Colonic mucosa (tissue), 4 donors: ENCODE results near the gene OR4S2. TPM values are rescaled to one million over a fixed set of nuclear protein-coding genes. Genes with fewer than 3 reads are reported as not detected.

ENCODE experiments used
- DNase-seq: peaks from one replicate; pipeline ENCODE4 v3.0.0-alpha.2; 2020
- H3K27ac ChIP-seq: fragments of 200-600 bp; one replicate; pipeline ENCODE4 v1.8.0; 2021
- H3K27me3 ChIP-seq: fragments of 200-600 bp; one replicate; pipeline ENCODE4 v1.8.0; 2021
- H3K36me3 ChIP-seq: fragments of 200-600 bp; one replicate; pipeline ENCODE4 v1.8.0; 2021
- H3K4me1 ChIP-seq: fragments of 200-600 bp; one replicate; pipeline ENCODE4 v1.8.0; 2021; ENCODE audit warnings: mild to moderate bottlenecking
- H3K4me3 ChIP-seq: fragments of 200-600 bp; one replicate; pipeline ENCODE4 v1.8.0; 2021
- H3K9ac ChIP-seq, 2 donors: one replicate each; pipeline ENCODE4 v1.7.0; 2013; ENCODE audit warnings: control low read depth in 2 of 2, low read depth in 2 of 2, low read length in 2 of 2
- H3K9me3 ChIP-seq: fragments of 200-600 bp; one replicate; pipeline ENCODE4 v1.8.0; 2021
- CTCF ChIP-seq: fragments of 200-600 bp; IDR thresholded peaks from one replicate; pipeline ENCODE4 v1.8.0; 2022; ENCODE audit warnings: antibody characterized with exemption, mild to moderate bottlenecking
- intact Hi-C: fragments of 100-400 bp; cut with DNase I; formaldehyde crosslinking; loops from one replicate; pipeline ENCODE4 v1.14.1; 2022
- total RNA-seq, 2 donors: library from RNA; stranded (reverse); fragmentation: NEBNext Ultra II Directional in 1 of 2; extraction: Animal tissue kit (Norgen Biotek cat#: 25700) in 1 of 2; gene quantifications; one replicate each; pipeline ENCODE4 v1.2.1, GENCODE V29; 2021
- donor health status: healthy.
- donor health status: DM: no; HTN: no; CAD: no.
- donor health status: DM: no; HTN: no; CAD: no.

OR4S2 gene
- total RNA-seq, 2 donors from 2014 or later: not detected

GRCh38 chr11:55673860-55674259 is 25.7 kb downstream of the OR4S2 start:
- H3K4me3 ChIP-seq: no peak overlapping the region
- no peak overlapping the region for H3K9ac ChIP-seq
- DNase-seq: no peak
- H3K36me3 ChIP-seq: no peaks in the 10 kb centered on the region
- no peak overlapping the region for H3K27ac ChIP-seq
- H3K27me3 ChIP-seq: no peaks in the 10 kb centered on the region
- H3K9me3 ChIP-seq: no peaks in the 10 kb centered on the region
- intact Hi-C loops: loop anchor here (10.0 kb wide), 1 partner anchor 71 kb away; no protein-coding TSS in a partner anchor
- no peak for TF ChIP-seq CTCF
- H3K4me1 ChIP-seq: no peaks in the 10 kb centered on the region

- H3K4me3 ChIP-seq: no peak overlapping the region
- TF ChIP-seq CTCF: no peak
- no peaks in the 10 kb centered on the region for H3K36me3 ChIP-seq
- H3K27ac ChIP-seq: no peak overlapping the region
- no peaks in the 10 kb centered on the region for H3K4me1 ChIP-seq
- intact Hi-C loops: no loop called here
- H3K9me3 ChIP-seq: no peaks in the 10 kb centered on the region
- no peak for DNase-seq
- H3K27me3 ChIP-seq: no peaks in the 10 kb centered on the region
- H3K9ac ChIP-seq: no peak overlapping the region
These were observed 49.7 kb downstream of the OR4S2 start for GRCh38 chr11:55697817-55698216.

DNA sequence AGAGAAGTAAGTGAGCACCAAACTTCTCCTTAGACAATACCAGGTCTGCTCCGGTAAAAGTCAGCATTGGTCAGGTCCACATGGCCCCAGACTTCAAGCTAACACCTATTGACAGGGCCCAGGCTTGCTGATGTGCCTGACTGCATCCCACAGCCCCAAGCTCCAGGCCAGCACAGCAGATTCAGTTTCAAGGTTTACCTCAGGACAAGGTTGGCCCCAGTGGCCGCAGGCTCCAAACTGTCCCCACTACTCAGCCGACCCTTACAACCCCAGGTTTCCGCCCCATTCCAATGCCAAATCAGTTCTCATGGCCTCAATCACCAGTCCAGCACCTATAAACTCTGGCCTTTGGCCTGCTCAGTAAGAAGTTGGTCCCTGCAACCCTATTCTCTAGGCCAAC is 53.3 kb downstream of the OR4S2 start:
- Histone ChIP-seq H3K9ac (no peak overlapping the region), H3K4me3 (no peak overlapping the region), H3K27ac (no peak overlapping the region), H3K27me3 (no peaks in the 10 kb centered on the region), H3K4me1 (no peaks in the 10 kb centered on the region), H3K36me3 (no peaks in the 10 kb centered on the region), H3K9me3 (no peaks in the 10 kb centered on the region)
- no peak for TF ChIP-seq CTCF
- intact Hi-C loops: no loop called here
- no peak for DNase-seq

Other genes with a start within 250 kb of the OR4S2 start
- gene OR4C15, start 93.9 kb upstream of the OR4S2 start, total RNA-seq: not detected
- gene OR4C16, start 76.2 kb upstream of the OR4S2 start, total RNA-seq: not detected
- gene OR4C11, start 40.7 kb upstream of the OR4S2 start, total RNA-seq: not detected
- gene OR4P4, start 13.2 kb upstream of the OR4S2 start, total RNA-seq: not detected
- not detected for gene OR4C6, start 13.9 kb downstream of the OR4S2 start, total RNA-seq
- gene OR5D13, start 125.1 kb downstream of the OR4S2 start, total RNA-seq: not detected
- gene OR5D14, start 147.2 kb downstream of the OR4S2 start, total RNA-seq: not detected
- gene OR5L1, start 163.0 kb downstream of the OR4S2 start, total RNA-seq: not detected
- not detected for gene OR5D18, start 171.3 kb downstream of the OR4S2 start, total RNA-seq
- not detected for gene OR5L2, start 178.9 kb downstream of the OR4S2 start, total RNA-seq
- gene OR5D16, start 190.4 kb downstream of the OR4S2 start, total RNA-seq: not detected
- not detected for gene TRIM51, start 235.0 kb downstream of the OR4S2 start, total RNA-seq